Erythroblast (primary cell): Measurements from ENCODE around the gene LUC7L.

Experiments used
- GATA1 ChIP-seq: IDR thresholded peaks from 2 replicates; pipeline ENCODE4 v1.6.1; 2011; ENCODE audit warnings: low read depth, mild to moderate bottlenecking, control low read depth, low read length, moderate library complexity
- POLR2A ChIP-seq: IDR thresholded peaks from 2 replicates; pipeline ENCODE4 v1.6.1; 2011; ENCODE audit warnings: mild to moderate bottlenecking, low read length

GRCh38 chr16:230949-231348, 1.7 kb upstream of the LUC7L start:
- TF ChIP-seq POLR2A (no peak), GATA1 (no peak)
